GM21786 (cell line): ENCODE measurements around the gene USH2A.

Experiments used
- ATAC-seq: cut with Tn5 transposase; IDR thresholded peaks from one replicate; pipeline ENCODE4 v1.9.1; 2021; ENCODE audit not compliant: unreplicated experiment

The USH2A gene

DNA sequence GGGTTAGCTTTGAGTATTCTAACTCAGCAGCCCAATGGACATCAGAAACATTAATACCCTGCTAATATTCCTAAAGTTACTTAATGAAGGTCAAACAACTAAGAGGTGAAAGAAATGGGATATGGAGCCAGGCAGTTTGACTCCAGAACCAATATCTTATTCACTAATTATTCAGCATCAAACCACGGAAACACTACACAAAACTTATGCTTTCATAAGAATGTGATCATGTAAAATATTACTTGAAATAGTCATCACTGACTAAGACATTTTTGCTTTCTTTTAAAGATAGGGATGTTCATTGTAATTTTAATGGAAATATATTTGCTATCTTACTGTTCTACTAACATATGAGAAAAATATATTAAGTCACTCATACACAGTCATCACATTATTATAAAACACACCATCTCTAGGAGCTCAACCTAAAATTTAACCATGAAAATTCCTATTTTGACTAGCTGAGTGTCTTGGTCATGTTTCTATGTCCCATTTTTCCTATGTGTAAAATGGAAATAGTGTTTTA is 615.3 kb downstream of the USH2A start:
- ATAC-seq, result no peak

- ATAC-seq, result no peak
Observed at GRCh38 chr1:215807218-215807617, 616.0 kb downstream of the USH2A start.

DNA sequence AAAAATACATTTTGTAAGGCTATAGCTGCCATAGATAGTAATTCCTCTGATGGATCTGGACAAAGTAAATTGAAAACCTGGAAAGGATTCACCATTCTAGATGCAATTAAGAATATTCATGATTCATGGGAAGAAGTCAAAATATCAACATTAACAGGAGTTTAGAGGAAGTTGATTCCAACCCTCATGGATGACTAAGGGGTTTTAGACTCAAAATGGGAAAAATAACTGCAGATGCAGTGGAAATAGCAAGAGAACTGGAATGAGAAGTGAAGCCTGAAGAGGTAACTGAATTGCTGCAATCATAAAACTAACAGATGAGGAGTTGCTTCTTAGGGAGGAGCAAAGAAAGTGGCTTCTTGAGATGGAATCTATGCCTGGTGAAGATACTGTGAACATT is 625.4 kb downstream of the USH2A start:
- no peak for ATAC-seq

GRCh38 chr1:215794156-215794555 is 629.1 kb downstream of the USH2A start:
- no peak for ATAC-seq

- ATAC-seq, result no peak
Observed at GRCh38 chr1:215793180-215793579, 630.1 kb downstream of the USH2A start.

- ATAC-seq, result no peak
Observed at GRCh38 chr1:215792446-215792845, 630.8 kb downstream of the USH2A start.

- ATAC-seq, result no peak
Observed at GRCh38 chr1:215789981-215790380, 633.3 kb downstream of the USH2A start.

DNA sequence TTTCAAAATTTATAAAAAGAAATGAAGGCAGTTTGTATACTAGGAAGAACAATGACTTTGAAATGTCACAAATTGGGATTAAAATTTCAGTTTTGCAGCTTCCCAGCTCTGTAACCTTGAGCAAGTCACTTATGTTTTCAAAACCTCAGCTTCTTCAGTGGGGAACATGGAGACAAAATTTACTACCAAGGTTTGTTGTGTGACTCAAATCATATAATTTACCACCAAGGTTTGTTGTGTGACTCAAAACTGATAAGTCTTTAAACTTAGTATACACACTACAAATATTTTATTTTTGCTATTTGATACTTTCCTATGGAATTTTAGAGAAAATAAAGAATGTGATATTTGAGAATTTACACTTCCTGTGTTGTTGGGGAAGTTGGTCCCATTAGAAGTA is 636.3 kb downstream of the USH2A start:
- ATAC-seq, result no peak

GRCh38 chr1:215780641-215781040 is 642.6 kb downstream of the USH2A start:
- ATAC-seq, result no peak

GRCh38 chr1:215780139-215780538 is 643.1 kb downstream of the USH2A start:
- ATAC-seq, result no peak

DNA sequence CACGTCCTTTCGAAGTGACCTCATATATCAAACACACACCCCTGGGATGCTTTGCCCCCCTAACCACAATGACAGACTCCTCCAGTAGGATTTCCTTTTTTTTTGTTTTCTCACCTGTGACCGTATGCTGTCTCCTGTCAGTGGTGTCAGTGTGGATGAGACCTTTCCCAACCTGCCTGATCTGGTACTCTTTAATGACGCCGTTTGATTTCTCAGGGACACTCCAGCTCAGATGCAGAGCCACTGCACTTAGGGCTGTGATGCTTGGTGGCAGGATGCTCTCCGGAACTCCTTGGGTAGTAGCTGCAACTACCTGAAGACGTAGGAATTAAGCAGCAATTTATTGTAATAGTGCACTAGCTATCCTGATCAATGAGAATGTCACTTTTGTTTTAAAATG is 643.5 kb downstream of the USH2A start:
- no peak for ATAC-seq

DNA sequence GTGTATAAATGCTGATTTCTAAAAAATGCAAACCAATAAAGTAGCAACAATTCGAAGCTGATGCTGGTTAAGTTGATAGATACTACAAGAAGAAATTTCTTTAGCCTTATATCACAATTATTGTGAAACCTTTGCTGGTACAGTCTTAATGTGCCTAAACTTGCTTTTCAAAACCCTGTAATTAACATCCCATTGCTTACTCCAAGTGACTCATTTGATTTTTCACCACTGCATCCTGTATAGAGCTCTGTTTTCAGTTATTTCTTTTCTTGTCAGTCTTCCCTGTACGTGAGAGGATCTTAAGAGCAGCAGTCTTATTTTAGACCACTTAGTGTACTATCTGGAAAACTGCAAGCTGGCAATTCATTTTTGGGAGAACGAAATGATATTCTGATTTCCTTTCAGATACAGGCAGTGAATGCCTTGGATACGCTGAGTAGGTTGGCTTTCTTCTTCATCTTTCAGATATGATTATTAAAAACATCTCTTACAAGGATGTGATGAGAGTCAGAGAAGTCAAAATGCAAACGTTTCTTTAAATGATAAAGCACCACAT is 645.8 kb downstream of the USH2A start:
- ATAC-seq, result no peak

GRCh38 chr1:215776336-215776735 is 646.9 kb downstream of the USH2A start:
- no peak for ATAC-seq

DNA sequence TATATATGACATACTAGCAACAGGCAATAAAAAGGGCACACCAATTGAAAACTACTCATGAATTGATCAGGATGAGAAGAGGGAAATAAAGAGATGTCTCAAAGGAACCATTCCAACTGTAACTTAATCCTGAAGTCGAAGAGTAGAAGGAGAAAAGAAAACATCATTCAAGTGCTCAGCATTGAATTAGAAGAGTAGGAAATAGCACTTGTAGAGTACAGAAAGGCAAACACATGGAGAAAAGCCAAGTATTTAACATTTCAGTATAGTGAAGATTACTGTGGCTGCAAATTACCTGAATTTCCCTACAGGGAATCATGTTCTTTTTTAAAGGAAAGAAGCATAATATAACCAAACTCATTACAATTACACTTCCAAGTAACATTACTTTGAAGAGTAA is 651.1 kb downstream of the USH2A start:
- ATAC-seq, result no peak

- ATAC-seq, result no peak
Observed at GRCh38 chr1:215768303-215768702, 654.9 kb downstream of the USH2A start.

GRCh38 chr1:215767761-215768160 is 655.5 kb downstream of the USH2A start:
- ATAC-seq, result no peak

- ATAC-seq, result no peak
Observed at GRCh38 chr1:215766521-215766920, 656.7 kb downstream of the USH2A start.

DNA sequence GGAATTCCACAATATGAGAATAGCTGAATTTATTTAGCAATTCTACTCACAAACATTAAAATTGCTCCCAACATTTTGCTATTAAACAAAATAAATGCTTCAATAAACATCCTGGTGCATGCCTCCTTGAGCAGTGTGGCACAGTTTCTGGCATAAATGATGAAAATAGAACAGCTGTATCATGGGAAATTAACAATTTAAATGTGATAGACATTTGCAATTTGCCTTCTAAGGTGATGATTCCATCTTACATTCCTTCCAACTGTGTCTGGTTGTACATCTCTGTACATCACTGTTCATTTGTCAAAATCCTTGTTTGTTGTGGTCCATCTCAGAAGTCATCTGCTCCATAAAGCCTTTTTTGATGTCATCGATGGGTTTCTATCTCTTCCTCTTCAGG is 657.4 kb downstream of the USH2A start:
- no peak for ATAC-seq

DNA sequence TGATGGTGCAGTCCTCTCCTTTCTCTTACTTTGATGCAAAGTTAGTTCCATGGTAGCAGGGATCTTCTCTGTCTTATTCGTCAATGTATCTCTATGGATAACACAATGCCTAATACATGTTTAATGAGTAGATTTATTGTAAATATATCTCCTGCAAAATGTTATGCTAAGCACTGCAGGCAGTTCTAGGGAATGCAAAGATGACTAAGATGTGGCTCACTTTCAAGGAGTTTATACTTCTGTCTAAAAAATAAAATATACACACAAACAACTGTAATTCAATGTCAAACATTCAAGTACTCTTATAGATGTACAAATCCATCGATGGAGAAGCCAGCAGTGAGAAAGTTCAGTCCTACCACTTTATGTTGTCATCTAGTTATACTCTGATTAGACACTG is 661.8 kb downstream of the USH2A start:
- no peak for ATAC-seq

GRCh38 chr1:215754112-215754511 is 669.1 kb downstream of the USH2A start:
- no peak for ATAC-seq

GRCh38 chr1:215749414-215749813 is 673.8 kb downstream of the USH2A start:
- no peak for ATAC-seq

- ATAC-seq, result no peak
Observed at GRCh38 chr1:215748431-215748830, 674.8 kb downstream of the USH2A start.

DNA sequence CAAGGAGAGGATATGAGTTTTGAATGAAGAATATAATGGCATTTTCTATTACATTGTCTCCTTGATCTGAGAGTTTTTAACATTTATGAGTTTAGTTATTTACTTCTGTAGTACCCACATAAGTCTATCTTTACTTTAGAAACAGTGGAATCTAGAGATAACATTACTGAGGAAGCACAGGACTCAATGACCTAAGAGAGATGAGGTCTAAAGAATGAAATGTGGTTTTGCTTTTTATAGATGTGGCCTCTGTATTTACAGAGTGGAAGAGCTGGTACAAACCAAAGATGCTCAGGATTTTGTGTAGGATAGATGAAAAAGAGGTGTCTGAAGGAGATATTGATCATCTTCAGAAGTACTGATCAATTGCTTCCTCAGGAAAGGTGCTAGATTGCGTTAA is 678.8 kb downstream of the USH2A start:
- no peak for ATAC-seq
